Activated naive CD4-positive, alpha-beta T cell treated with anti-CD3 and anti-CD28 coated beads, Interleukin-2, amount 50 U/mL, for 72 hours (primary cell): ENCODE data around the gene NSUN2. TPM values are rescaled to one million over a fixed set of nuclear protein-coding genes. Genes with fewer than 3 reads are reported as not detected.
"Not testable (repeated sequence)": the region's sequence is repeated elsewhere in the genome, so short reads cannot be mapped to it uniquely, and the experiment has no call there.

ENCODE experiments used
- ATAC-seq, 2 donors: fragments of 150-1000 bp; cut with Tn5 transposase; 2 replicates each; pipeline ENCODE4 v1.10.0; 2021; ENCODE audit warnings: mild to moderate bottlenecking in 2 of 2, moderate library complexity in 2 of 2
- DNase-seq, 2 donors: peaks; one replicate each; pipeline ENCODE4 v3.0.0; 2021 to 2022; ENCODE audit warnings: low spot score in 2 of 2
- H3K27ac Mint-ChIP-seq, 2 donors: one replicate each; pipeline ENCODE4 v1.8.0; 2022; ENCODE audit warnings: mild to moderate bottlenecking in 2 of 2, mixed read lengths in 2 of 2
- H3K36me3 Mint-ChIP-seq, 2 donors: one replicate each; pipeline ENCODE4 v1.8.0; 2022; ENCODE audit warnings: mixed read lengths in 2 of 2
- H3K9me3 Mint-ChIP-seq, 2 donors: one replicate each; pipeline ENCODE4 v1.8.0; 2022; ENCODE audit warnings: mixed read lengths in 2 of 2
- total RNA-seq, 2 donors: library from RNA; stranded (reverse); gene quantifications; one replicate each; pipeline ENCODE4 v1.2.3, GENCODE V29; 2022

NSUN2 gene
- total RNA-seq, 2 donors from 2014 or later, result 50.6 to 94.0 TPM

- Mint-ChIP-seq H3K36me3 (peaks cover 23 to 41% of the 10 kb centered on the region in 2 donors), H3K9me3 (peaks cover 12 to 20% of the 10 kb centered on the region in 2 donors), H3K27ac (no peak overlapping the region)
- ATAC-seq, result no peak
- no peak for DNase-seq
Observed at GRCh38 chr5:6655432-6655831, 22.6 kb upstream of the NSUN2 start.

DNA sequence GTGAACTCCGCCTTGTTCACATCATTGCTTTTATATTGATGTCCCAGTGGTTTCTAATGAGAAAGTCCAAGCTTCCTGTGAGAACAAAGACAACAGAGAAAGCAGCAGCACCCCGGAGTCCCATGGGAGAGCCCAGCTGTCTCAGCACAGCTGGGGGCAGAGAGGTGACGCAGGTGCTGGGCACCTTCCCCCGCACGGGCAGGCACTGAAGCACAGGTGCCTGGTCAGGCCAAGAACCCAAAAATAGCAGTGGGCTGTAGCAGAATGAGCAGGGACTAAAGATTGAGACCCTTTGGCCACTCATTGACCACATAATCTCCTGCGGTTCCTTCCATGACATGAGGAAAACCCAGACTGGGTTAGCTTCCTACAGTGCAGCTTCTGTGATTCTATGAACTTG lies 19.2 kb upstream of the NSUN2 start:
- no peak overlapping the region for H3K27ac Mint-ChIP-seq
- H3K36me3 Mint-ChIP-seq, result peaks cover 28 to 45% of the 10 kb centered on the region in 2 donors
- DNase-seq (no peak), ATAC-seq (no peak)
- peaks cover 17 to 24% of the 10 kb centered on the region in 2 donors for H3K9me3 Mint-ChIP-seq

GRCh38 chr5:6649681-6650080 lies 16.8 kb upstream of the NSUN2 start:
- peaks cover 5% of the 10 kb centered on the region in 2 donors for H3K9me3 Mint-ChIP-seq
- DNase-seq (no peak), ATAC-seq (no peak)
- H3K27ac Mint-ChIP-seq, result no peak overlapping the region
- H3K36me3 Mint-ChIP-seq, result peaks cover 12 to 21% of the 10 kb centered on the region in 2 donors

DNA sequence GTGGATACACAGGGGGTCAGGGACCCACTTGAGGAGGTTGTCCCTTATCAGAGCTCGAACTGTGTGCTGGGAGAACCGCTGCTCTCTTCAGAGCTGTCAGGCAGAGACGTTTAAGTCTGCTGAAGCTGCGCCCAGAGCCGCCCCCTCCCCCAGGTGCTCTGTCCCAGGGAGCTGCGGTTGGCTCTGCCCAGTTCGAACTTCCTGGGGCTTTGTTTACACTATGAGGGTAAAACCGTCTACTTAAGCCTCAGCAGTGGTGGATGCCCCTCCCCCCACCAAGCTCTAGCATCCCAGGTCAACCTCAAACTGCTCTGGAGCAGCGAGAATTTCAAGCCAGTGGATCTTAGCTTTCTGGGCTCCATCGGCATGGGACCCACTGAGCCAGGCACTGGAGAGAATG lies 16.3 kb upstream of the NSUN2 start:
- peaks cover 12 to 20% of the 10 kb centered on the region in 2 donors for H3K36me3 Mint-ChIP-seq
- ATAC-seq, result no peak
- no peak for DNase-seq
- no peak overlapping the region for H3K27ac Mint-ChIP-seq
- peaks cover 5% of the 10 kb centered on the region in 2 donors for H3K9me3 Mint-ChIP-seq

DNA sequence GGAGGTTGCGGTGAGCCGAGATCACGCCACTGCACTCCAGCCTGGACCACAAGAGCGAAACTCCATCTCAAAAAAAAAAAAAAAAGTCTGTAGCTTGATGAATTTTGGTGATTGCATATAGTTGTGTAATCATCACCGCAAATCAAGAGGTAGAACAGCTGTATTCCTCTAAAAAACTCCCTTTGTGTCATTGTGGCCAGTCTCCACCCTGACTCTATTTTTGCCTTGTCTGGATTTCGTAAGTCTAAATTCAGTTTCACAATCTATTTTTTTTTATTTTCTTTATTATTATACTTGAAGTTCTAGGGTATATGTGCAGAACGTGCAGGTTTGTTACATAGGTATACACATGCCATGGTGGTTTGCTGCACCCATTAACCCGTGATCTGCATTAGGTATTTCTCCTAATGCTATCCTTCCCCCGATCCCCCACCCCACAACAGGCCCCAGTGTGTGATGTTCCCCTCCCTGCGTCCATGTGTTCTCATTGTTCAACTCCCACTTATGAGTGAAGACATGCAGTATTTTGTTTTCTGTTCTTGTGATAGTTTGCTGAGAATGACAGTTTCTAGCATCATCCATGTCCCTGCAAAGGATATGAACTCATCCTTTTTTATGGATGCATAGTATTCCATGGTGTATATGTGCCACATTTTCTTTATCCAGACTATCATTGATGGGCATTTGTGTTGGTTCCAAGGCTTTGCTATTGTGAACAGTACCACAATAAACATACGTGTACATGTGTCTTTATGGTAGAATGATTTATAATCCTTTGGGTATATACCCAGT lies 12.9 kb upstream of the NSUN2 start:
- not testable (repeated sequence) for H3K27ac Mint-ChIP-seq, ATAC-seq, H3K9me3 Mint-ChIP-seq, DNase-seq
- peaks cover 12 to 13% of the 10 kb centered on the region in 2 donors for H3K36me3 Mint-ChIP-seq

DNA sequence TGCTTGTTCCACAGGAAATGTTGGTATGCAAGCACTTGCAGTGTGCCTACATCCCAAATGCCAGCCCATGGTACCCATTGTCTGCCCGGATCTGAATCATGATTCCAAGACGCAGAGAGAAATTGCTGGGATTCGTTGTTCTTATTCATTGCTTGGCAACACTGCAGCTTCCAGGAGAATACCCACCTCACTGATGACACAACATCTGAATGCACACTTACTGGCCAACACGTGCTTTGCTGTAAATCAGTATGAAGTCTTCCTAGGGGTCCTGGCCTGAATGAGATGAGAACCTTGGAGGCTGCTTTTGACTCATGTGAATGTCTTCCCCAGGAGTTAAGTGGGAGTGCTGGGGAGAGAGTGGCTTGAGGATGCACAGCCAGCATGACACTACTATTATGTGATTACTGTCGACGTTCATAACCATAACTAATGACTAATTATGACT lies 12.0 kb upstream of the NSUN2 start:
- no peak overlapping the region for H3K27ac Mint-ChIP-seq
- DNase-seq (no peak), ATAC-seq (no peak)
- peaks cover 2% of the 10 kb centered on the region in 2 donors for H3K9me3 Mint-ChIP-seq
- peaks cover 8 to 9% of the 10 kb centered on the region in 2 donors for H3K36me3 Mint-ChIP-seq

- no peaks in the 10 kb centered on the region for H3K9me3 Mint-ChIP-seq
- H3K27ac Mint-ChIP-seq, result no peak overlapping the region
- peaks cover 0 to 5% of the 10 kb centered on the region in 2 donors for H3K36me3 Mint-ChIP-seq
- DNase-seq (no peak), ATAC-seq (no peak)
Observed at GRCh38 chr5:6642655-6643054, 9.8 kb upstream of the NSUN2 start.

DNA sequence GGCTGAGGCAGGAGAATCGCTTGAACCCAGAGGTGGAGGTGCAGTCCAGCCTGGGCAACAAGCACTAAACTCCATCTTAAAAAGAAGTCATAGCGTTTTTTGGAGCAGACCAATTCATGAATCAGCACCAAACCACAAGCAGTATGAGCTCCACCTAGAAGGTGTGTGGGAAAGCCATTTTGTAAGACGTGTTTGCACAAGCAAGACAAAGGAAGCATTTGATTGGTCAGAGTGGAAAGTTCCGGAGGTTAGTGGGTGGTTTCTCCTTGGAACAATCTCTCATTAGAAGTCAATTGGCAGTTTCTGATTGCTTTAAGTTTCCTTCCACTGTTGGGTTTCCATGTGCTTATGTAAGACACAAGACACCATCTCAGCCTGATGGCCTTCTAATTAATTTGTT lies 5.4 kb upstream of the NSUN2 start:
- no peak for DNase-seq
- H3K9me3 Mint-ChIP-seq, result no peaks in the 10 kb centered on the region
- ATAC-seq, result no peak
- H3K27ac Mint-ChIP-seq, result no peak overlapping the region
- H3K36me3 Mint-ChIP-seq, result no peaks in the 10 kb centered on the region

GRCh38 chr5:6637590-6637989 lies 4.7 kb upstream of the NSUN2 start:
- Mint-ChIP-seq H3K36me3 (peaks cover under 1 to 3% of the 10 kb centered on the region in 2 donors), H3K9me3 (no peaks in the 10 kb centered on the region), H3K27ac (no peak overlapping the region)
- DNase-seq (no peak), ATAC-seq (no peak)

- H3K27ac Mint-ChIP-seq, result no peak overlapping the region
- no peak for ATAC-seq
- DNase-seq, result no peak
- no peaks in the 10 kb centered on the region for H3K9me3 Mint-ChIP-seq
- peaks cover 6 to 9% of the 10 kb centered on the region in 2 donors for H3K36me3 Mint-ChIP-seq
Observed at GRCh38 chr5:6637022-6637421, 4.2 kb upstream of the NSUN2 start.

DNA sequence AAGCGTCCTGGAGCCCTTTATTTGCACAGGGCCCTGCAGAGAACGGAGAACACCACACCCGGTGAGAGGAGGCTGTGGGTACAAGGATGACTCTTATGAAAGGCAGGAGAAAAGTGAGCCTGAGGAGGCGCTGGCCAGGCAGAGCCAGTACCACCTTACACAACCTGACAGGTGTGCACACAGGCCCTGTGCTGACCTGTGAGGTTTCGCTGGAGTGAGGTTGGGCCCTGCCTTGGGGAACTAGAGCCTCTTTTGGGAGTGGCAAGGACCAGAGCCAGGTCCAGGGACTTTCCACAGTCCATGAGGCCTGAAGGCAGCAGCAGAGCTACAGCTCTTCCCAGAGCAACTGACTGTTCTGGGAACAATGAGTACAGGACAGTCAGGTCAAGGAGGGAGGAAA lies 3.4 kb upstream of the NSUN2 start:
- Mint-ChIP-seq H3K9me3 (no peaks in the 10 kb centered on the region), H3K36me3 (peaks cover 12% of the 10 kb centered on the region in 2 donors), H3K27ac (no peak overlapping the region)
- ATAC-seq (no peak), DNase-seq (no peak)

GRCh38 chr5:6634788-6635430 lies 2.1 kb upstream of the NSUN2 start:
- Mint-ChIP-seq H3K9me3 (no peaks in the 10 kb centered on the region), H3K27ac (no peak overlapping the region), H3K36me3 (peaks cover 22 to 26% of the 10 kb centered on the region in 2 donors)
- ATAC-seq (no peak), DNase-seq (no peak)

DNA sequence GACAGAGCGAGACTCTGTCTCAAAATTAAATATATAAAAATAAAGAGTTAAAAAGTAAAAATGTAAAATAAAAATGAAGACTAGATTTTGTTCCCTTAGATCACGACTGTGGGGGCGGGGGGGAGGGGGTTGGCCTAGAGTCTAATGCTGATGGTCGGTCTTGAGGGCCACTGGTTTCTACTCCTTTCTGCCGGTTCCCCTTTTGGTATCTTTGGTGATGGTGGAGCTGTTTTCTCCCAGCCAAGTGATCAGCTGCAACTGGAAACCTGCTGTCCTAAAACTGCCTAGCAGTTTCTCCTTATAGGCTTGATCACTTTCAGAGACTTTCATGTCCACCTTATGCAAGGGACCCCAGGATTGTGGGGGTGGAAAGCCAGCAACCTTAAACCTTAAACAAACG lies 1.5 kb upstream of the NSUN2 start:
- Mint-ChIP-seq H3K9me3 (no peaks in the 10 kb centered on the region), H3K27ac (peak overlapping the region in 1 of 2 donors; percentile 90), H3K36me3 (peaks cover 22 to 32% of the 10 kb centered on the region in 2 donors)
- ATAC-seq (no peak), DNase-seq (no peak)

GRCh38 chr5:6633469-6634245 lies 813 bp upstream of the NSUN2 start:
- ATAC-seq, result peak; percentile 60 to 73
- peak overlapping the region; percentile 89 to 90 for H3K27ac Mint-ChIP-seq

DNA sequence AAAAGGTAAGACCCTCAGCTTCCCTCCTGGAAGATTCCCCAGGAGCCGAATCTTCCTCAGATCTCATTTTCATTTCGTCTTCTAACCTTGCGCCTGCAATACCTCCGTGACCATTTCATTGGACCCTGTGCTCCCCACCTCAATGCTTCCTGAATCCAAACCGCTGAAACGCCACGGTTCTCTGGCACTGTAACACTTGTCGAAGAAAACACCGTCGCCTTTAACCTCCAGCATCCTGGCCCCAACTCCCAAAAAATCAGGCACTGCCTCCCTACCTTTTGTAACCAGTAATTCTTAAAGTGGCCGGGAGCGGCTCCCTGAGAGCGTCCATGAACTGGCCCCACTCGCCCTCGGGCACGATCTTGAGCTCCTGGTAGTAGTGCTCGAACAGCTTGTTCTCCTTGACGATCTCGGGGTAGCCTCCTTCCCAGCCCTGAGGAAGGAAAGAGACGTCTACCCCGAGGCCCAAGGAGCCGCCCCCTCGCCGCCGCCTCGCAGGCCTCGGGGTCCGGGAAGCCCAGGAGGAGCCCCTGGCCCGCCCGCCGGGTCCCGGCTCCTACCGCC lies 438 bp downstream of the NSUN2 start:
- ATAC-seq, result peak in 1 of 2 donors; percentile 3
- peaks cover 22 to 42% of the 10 kb centered on the region in 2 donors for H3K36me3 Mint-ChIP-seq
- DNase-seq, result no peak
- peak overlapping the region; percentile 90 to 93 for H3K27ac Mint-ChIP-seq
- no peaks in the 10 kb centered on the region for H3K9me3 Mint-ChIP-seq

More at GRCh38 chr5:6633469-6634245, 813 bp upstream of the NSUN2 start:
- no peaks in the 10 kb centered on the region for H3K9me3 Mint-ChIP-seq
- peaks cover 22 to 36% of the 10 kb centered on the region in 2 donors for H3K36me3 Mint-ChIP-seq
- peak in 1 of 2 donors; percentile 27 for DNase-seq

DNA sequence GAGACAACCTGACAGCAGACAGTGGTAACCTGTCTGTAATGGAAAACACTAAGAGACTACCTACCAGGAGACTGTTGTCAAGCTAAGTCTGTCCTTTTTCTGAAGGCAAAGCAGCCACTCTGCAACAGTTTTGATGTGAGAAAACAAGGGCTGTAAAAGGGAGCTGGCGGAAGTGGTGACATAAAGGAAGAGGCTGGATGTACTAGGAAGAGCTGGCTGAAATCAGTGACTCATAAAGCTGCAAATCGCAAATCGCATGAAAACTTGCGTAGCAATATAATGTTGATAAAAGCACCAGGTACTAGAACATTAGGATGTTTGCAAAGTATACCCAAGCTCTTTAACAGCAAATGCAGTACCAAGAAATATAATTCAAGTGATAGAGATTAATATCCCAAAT lies 1.4 kb downstream of the NSUN2 start:
- Mint-ChIP-seq H3K9me3 (no peaks in the 10 kb centered on the region), H3K27ac (peak overlapping the region; percentile 81 to 90), H3K36me3 (peaks cover 26 to 46% of the 10 kb centered on the region in 2 donors)
- ATAC-seq (no peak), DNase-seq (no peak)
